HG03521 (cell line): ENCODE measurements around the gene MCOLN2.
"Not testable (repeated sequence)": the region's sequence is repeated elsewhere in the genome, so short reads cannot be mapped to it uniquely, and the experiment has no call there.

Experiments
- ATAC-seq: cut with Tn5 transposase; IDR thresholded peaks from one replicate; pipeline ENCODE4 v1.9.1; 2021; ENCODE audit warnings: mild to moderate bottlenecking, moderate library complexity; ENCODE audit not compliant: unreplicated experiment

The MCOLN2 gene

DNA sequence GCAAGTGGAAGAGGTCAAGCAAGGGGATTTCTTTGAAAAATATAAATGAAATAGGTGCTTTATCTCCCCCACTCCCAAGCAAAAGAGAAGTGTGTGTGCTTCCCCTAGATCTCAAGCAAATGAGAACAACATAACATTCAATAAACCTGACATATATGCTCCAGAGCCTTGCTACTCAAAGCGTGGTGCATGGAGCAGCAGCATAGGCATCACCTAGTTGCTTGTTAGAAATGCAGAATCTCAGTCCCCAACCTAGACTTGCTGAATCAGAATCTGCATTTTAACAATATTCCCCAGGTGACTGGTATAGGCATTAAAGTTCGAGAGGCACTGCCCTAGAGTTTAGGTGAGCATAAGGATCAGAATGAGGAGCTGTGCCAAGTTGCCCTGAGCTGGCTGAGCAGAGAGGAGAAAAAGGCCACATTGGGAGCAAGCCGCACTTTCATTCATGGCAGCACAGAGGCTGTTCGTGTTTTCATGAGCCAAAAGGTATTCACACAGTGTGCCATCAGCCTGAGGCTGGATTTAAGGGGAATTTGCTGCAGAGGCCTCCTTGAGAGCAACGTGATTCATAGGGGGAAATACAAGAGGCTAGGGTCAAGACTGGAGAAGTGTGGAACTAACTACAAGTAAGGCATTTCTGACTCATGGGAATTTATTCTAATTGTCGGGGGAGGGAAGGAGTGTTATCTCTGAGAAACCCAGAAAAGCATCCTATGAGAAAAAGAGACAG, 89.7 kb downstream of the MCOLN2 start:
- ATAC-seq = no peak

DNA sequence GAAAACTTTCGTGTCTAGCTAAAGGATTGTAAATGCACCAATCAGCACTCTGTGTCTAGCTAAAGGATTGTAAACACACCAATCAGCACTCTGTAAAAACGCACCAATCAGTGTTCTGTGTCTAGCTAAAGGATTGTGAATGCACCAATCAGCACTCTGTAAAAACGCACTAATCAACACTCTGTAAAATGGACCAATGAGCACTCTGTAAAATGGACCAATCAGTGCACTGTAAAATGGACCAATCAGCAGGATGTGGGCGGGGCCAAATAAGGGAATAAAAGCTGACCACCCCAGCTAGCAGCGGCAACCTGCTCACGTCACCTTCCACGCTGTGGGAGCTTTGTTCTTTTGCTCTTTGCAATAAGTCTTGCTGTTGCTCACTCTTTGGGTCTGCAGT, 94.2 kb downstream of the MCOLN2 start:
- ATAC-seq = not testable (repeated sequence)

DNA sequence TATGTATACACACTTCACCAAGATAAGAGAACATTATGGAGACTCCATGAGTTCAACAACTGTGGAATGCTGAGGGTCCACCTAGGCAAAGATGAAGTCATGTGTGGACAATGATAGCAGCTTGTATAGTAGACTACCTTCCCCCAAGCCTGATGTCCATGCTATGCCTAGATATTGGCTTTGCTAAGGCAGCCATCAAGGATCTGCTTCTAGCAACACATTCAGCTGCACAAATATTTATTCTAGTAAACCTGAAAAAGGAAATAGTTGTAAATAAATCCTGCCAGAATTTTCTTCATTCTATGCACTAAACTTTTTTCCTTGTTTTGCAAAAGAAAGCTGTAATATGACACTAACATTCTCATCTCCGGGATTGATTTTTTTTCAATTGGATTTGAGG, 96.9 kb downstream of the MCOLN2 start:
- ATAC-seq = no peak

DNA sequence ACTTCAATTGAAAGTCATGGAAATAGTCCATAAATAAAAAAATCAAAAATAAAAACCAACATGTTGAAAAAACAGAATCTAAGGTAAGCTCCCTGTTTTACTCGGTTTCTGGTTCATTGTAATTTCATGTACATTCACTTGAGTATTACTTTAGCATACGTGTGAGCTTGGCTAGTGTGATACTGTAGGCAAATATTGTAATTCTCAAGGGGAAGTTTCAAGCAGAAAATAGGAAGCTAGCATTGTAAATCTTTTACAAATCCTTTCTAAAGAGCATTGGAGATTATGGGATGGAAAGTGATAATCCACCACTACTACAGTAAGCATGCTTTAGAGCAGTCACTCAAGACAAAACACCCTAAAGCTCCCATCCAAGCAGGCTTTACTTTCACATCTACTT, 100.6 kb downstream of the MCOLN2 start:
- ATAC-seq = no peak

DNA sequence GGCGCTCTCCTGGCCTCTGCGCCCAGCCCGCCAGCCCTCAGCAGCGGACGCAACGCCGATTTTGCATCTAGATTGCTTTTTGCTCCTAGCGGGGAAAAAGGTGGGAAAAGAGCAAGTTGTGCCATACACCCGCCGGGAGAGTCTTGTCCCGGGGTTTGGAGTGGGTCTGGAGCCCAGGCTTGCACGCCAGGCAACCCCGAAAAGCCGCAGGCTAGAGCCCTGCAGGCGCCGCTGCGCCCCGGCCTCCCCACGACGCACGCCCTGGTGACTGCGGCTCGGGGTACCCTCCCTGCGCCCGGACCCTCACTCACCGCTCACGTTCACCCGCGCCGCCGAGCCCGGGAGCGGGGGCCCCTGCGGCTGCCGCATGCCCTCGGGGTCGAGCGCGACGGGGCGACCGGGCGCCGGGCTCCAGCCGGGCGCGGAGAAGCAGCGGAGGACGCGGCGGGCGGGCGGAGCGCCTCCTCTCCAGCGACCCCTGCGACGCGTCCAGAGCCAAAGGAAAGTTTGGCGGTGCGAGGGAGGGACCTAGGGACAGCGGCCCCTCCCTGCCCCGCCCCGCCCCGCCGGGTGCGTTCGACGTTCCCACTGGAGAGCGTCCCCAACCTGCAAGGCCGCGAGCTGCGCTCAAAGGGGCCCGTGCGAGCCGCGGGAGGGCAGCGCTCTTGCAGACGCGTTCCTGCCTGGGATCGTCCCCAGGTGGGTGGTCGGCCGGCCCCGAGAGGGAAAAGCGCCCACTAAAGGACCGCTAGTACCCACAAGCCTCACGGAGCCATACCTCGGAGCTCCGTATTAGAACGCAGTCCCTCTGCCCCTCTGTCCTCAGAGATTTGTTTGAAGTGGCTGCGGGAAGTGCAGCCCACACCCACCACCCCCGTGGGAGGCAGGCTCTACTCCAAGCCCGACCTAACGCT, 104.0 kb downstream of the MCOLN2 start, which contains the start of gene LPAR3:
TSS of gene LPAR3 (minus strand) at position 502 of the 914 bp plus-strand sequence. CDS start 27,086 bp downstream, outside the sequence.
- ATAC-seq = no peak

DNA sequence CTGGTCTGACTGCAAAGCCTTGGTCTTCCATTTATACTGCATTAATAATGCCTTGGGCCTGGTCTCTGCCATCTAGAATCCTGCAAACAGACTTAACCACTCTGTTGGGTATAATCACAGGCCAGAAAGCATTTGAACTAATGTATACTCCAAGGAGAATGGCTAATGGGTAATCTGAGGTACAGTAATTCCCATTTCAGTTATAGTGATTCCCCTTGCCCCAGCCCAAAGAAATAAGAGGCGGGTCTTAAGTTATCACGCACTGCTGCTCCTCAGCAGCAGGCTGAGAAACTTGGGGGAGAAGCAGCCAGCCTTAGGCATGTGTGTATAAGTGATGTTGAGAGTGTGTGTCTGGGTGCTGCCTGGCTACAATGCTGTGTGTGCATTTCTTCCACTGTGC, 106.3 kb downstream of the MCOLN2 start:
- ATAC-seq = no peak

DNA sequence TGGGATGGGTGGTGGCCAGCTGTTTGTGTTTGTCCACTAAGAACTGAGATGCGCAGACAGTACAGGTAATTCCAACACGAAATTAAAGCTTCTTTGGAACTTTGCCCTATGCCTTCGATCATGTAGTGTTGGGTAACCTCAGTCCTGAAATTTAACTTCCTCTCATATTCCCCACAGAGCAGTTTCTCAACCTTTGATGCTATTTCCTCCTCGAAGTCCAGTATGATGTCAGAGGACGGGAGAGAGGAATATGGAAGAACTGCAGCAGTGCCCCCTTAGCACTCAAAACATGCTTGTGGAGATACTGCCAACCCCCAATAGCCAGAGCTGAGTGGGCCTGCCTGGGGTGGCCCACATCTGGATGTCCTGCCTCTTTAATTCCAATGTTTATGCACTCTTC, 107.5 kb downstream of the MCOLN2 start:
- no peak for ATAC-seq

DNA sequence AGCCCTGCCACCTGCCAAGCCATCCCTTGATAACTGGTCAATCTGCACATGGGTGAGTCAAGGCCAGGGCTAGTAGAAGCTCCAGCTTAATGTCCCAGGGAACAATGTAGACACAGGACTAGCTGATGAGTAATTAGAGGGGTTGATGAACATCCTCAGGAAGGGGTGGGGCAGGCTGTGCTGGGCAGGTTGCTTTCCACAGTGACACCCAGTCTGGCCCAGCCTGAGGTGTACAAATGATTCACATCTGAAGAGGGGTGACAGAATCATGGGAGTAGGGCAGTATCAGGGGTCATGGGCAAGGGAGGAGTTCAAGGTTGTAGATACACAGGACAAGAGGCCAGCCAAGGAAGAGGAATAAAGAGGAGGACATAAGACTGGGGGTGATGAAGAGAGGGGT, 108.2 kb downstream of the MCOLN2 start:
- ATAC-seq = no peak

DNA sequence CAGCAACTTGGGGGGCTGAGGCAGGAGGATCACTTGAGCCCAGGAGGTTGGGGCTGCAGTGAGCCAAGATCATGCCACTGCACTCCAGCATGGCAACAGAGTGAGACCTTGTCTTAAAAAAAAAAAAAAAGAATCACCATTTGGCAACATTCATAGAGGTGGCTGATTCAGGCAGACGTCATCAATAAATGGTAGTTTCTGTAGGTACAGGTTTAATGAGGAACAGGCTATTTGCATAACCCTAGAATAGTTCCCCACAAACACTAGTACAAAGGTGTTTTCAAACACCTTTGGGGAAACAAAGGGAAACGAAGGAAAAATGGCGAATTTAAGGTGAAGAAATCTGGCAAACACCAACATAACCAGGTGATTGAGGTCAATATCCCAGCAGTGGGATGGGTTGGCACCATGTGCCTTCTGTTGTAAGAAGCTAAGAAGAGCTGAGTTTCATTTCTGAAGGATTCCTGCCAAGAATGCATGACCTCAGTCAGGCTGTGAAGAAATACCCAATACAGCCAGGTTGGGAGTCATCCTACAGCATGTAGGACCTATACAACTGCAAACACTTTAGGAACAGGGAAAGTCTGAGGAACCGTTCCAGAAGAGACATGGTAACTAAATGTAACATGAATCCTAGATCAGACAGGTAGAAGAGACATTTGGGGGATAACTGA, 109.5 kb downstream of the MCOLN2 start:
- ATAC-seq = no peak

DNA sequence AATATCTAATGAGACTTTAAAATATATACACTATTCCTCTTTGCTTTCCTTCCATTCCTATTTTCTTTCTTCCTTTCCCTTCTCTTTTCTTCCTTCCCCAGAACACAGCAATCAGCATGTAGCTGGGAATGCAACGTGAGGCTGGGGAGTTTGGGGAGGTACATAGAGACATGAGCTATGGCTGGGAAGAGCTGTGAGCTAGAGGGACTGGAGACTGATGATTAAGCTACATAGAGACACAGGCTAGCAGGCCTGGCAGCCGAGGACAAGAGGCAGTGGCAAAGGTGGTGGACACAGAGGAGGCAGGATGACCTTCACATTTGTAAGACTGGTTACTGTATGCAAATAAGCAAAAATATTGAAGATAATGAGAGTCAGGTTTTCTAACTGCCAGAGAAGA, 111.4 kb downstream of the MCOLN2 start:
- ATAC-seq = no peak

DNA sequence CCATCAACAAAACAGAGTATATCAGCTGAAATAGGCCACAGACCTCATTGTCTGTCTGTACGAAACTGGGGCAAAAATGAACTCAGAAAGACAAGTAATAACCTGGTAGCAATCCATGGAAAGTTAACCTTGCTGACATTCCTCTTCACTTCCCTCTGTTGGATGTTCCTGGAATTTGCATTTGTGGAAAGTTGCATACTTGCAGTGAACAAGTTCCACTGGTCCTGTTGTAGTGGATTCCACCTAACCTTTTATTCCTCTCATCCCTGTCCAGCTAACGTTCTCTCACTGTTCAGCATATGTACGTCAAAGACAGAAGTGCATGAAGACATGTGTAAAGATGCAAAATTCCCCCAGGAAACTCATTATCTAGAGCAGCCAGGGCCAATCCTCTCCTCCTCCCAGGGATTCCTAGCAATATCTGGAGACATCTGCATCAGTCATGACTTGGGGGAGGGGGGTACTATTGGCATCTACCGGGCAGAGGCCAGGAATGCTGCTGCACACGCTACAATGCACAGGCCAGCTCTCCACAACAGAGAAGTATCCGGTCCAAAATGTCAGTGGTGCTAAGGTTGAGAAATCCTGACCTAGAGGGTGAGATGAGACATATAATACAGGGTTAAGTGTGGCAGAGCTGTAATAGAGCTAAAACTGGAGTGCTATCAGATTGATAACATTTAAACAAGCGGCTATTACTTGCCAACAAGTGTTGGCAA, 112.1 kb downstream of the MCOLN2 start:
- ATAC-seq = no peak

DNA sequence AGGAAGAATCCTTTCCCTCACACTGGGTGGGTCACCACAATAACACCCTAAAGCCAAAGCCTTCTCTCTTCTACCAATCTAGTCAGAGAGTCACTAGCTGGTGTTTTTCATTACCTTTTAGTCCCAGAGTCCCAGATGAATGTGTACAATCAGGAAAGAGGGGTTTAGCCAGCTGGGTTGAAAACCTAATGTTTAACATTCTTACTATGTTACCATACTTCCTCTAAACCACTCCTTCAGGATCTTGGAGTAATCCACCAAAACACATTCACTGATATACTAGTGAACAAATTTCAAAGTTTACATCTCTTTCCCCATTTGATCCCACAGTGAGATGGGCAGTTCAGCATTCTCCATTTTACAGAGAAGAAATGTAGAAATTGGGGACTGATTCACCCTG, 113.6 kb downstream of the MCOLN2 start:
- no peak for ATAC-seq

DNA sequence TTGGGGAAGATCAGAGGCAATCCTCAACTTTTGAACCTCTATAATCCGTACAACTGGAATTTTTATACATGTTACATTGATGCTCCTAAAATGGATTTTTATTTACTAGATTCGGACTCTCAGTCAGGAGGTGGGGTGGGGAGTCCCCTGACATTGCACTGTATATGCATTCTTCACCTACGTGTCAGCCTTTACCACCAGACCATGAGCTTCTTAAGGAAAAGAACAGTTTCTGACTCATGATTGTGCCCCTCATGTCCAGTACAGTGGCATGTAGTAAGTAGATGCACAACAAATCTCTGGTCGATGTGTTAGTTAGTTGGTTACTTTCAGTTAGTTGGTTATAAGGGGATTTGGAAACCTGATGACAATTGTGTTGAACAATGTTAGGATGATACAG, 119.3 kb downstream of the MCOLN2 start:
- ATAC-seq = no peak

DNA sequence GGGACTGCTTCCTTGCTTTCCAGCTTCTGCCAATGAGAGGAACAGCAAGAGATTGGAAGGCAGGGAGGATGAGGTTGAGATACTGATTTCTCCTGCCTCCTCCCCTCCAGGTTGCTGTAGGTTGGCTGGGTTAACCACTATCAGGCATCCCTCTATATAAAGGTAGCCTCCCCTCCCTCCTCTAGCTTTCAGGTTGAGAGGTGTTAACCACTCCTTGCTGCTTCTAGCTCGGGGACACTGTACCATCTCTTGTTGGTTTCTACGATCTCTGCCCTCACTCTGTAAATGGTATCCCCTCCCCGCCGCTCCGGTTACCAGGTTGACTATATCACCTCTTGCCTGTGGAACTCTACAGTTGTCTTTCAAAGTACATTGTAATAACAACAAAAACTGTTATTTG, 120.6 kb downstream of the MCOLN2 start:
- no peak for ATAC-seq
